Measurements from ENCODE around the gene CROCC2.

The CROCC2 gene

DNA sequence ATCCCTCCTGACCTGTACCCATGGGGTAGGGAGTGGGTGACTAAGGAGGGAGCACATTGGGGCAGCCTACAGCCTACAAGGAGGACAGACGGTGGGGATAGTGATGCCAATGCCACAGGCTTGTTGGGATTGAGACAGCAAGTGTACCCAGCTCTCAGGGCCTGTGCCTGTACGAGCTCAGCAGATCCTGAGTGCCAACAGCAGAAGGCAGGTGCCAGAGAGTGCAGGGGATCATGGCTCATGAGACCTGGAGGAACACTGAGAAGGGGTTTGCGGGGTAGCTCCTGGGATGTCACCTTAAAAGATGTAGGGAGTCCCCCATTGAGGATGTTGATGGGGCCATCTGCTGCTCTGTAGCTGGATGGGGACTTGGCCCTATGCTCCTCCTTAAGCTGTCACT is 82.0 kb downstream of the CROCC2 start:
- no peak for DNase-seq (ENCODE audit: low read depth in 2 of 2)

DNA sequence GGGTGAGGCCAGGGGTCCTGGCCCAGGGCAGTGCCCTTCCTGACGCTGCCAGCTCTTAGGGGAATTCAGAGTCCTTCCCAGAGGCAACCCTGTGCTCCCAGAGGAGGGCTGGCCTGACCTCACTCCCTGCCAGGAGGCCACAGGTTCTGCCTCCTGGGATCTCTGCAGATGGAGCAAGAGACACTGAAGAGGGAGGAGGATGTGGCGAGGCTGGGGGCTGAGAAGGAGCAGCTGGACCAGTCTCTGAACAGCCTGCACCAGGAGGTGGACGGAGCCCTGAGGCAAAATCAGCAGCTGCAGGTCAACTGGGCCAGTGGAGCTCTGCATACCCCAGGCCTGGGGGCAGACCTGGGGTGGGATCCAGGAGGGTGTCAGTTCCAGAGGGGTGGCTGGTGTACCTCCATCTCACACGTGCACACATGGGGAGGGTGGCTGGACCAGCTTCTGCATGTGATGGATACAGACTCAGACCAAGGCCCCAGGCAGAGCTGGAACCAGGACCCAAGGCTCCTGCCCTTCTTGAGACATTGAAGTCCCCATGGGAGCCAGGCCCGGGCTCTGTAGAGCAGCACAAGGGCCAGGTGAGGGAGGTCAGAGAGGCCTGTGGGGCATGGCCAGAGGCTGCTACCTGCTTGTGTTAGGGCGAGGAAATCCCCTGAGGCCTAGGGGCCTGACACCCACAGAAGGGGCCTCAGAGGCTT is 82.6 kb downstream of the CROCC2 start:
- no peak for DNase-seq (ENCODE audit: low read depth in 2 of 2)

DNA sequence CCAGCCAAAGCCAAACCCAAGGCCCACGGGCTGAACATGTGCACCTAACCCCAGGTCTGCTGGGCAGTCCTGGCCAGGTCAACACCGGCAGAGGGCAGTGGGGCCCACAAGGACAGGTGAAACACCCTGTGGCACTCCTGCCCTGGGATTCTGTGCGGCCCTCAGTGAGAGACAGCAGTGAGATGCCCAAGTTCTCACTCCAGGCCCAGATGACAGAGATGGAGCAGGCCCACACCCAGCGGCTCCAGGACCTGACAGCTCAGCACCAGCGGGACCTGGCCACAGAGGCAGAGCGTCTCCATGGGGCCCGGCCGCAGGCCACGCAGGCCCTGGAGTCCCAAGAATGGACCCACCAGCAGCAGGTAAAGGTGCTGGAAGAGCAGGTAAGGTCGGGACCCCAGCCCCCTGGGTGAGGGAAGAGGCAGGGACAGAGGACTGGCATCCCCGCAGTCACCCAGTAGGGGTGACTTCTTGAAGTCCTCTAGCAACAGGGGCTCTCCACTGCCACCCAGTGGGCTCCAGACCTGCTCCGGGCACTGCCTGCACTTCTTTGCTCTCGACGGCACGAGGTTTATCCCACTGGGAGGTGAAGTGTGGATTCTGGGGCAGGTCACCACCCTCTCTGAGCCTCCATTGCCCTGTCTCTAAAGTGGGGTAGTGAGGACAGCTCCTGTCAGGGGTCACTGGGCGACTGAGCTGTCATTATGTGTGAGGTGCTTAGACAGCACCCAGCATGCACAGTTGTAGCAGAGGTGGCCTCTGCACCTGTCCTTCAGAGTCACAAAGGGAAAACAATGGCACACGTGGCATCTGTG is 83.5 kb downstream of the CROCC2 start:
- DNase-seq (ENCODE audit: low read depth in 2 of 2): no peak

GRCh38 chr2:240990266-240990529 is 84.1 kb downstream of the CROCC2 start:
- DNase-seq (ENCODE audit: low read depth in 2 of 2): no peak

GRCh38 chr2:240990726-240991377 is 84.7 kb downstream of the CROCC2 start:
- no peak for DNase-seq (ENCODE audit: low read depth in 2 of 2)

- DNase-seq (ENCODE audit: low read depth in 2 of 2): no peak
Measured at GRCh38 chr2:240991378-240992263, 85.5 kb downstream of the CROCC2 start.

GRCh38 chr2:240992572-240993291 is 86.6 kb downstream of the CROCC2 start:
- no peak for DNase-seq (ENCODE audit: low read depth in 2 of 2)

DNA sequence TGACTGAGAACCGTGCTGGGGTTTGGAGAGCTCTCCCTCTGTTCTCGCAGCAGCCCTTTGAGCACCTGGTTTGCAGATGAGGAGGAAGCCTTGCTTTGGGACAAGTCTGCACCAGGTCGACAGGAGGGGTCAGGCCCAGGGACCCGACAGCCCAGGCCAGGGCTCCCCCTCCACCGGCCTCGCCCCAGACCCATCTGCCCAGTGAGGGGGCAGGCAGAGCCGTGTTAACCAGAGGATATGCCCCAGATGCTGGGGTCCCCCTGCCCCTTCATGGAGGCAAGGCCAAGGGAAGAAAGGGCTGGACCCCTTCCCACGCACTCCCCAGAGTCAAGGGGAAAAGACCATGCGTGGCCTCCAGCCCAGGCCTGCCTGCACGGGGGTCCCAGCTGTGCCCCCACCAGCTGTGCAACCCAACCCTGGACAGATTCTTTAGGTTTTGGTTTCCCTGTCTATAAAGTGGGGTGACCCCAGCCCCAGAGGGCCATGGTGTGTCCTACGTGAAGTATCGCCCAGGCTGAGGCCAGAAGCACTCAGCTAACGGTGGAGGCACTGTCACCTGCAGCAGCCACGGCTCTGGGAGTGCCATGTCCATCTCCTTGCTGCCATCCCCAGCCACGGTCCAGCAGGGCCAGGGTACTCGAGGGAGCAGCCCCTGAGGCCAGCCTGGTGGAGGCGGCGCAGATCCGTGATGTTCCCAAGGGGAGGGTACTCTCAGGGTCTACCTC is 87.5 kb downstream of the CROCC2 start:
- DNase-seq (ENCODE audit: low read depth in 2 of 2): no peak

- no peak for DNase-seq (ENCODE audit: low read depth in 2 of 2)
Measured at GRCh38 chr2:240994171-240994896, 88.2 kb downstream of the CROCC2 start.

- DNase-seq (ENCODE audit: low read depth in 2 of 2): no peak
Measured at GRCh38 chr2:240995041-240996021, 89.2 kb downstream of the CROCC2 start.

- no peak for DNase-seq (ENCODE audit: low read depth in 2 of 2)
Measured at GRCh38 chr2:240996161-240996833, 90.2 kb downstream of the CROCC2 start.

GRCh38 chr2:240996834-240997140 is 90.7 kb downstream of the CROCC2 start:
- DNase-seq (ENCODE audit: low read depth in 2 of 2): no peak

DNA sequence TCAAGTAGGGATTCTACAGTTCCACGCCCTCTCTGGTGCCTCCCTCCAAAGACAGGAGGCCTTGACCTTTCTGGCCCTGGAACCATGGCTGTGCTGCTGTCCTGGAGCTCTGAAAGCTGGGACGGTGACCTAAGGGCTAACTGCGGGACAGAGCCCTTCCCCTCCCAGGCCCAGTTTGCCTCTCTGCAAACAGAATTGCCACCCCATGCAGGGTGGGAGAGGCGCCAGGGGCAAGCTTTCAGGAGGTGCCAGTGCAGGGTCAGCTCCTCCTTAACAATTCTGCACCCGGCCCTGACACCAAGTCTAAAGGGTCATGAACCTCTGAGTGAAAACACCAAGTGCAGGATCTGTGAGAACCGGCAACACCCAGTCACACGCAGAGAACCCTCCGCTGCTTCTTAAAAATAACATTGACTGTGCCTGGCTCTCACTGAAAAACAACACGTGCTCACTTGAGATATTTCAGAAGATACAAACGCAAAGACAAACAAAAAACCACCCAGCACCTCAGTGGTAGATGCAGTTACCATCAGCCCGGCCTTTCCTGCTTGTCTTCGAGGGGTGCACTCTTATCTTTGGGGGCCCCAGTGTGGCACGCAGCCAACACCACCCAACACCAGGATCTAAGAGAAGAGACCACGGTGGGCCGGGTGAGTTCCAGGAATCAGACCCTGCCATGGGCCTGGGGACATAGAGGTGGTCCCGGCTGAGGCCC is 91.2 kb downstream of the CROCC2 start:
- DNase-seq (ENCODE audit: low read depth in 2 of 2): no peak

DNA sequence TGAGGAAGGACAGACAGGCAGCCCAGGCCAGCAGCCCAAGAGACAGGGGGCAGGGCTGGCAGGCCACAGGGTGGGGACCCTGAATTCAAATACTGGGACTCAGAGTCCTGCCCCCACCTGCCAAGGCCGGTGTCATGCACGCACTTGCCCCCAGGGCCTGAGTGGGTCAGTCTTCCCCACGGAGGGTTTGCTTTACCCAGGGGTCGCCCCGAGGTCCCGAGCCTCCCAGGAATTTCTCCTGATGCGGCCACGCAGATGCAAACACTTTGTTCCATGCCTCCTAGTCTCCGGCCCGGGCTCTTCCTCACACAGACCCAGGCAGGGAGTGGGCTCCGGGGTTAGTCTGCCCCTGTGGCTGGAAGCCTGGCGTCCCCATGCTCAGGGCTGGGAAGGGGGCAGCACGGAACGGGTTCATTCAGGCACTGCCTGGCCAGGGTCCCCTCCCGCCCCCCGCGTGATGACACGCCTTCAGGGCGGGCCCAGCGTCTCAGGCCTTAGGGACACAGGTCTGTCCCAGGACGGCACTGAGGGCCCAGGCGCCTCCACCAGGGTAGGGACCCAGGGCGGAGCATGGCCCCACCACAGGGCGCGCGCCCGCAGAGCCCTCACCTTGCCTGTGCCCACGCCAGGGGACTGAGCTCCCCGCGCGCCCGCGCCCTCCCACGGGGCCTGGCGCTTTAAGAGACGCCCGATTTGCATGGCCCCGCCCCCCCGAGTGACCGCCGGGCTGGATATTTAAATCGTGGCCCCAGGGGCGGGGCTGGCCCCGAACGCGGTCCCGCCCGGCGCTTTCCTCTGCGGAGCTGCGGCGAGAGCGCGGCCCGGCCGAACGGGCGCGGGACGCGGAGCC is 91.9 kb downstream of the CROCC2 start, which contains the start of gene SNED1:
TSS of gene SNED1 (plus strand) at position 763 of the 850 bp plus-strand sequence. CDS start 220 bp downstream, outside the sequence.
- peak; percentile 30 to 54 for DNase-seq (ENCODE audit: low read depth in 2 of 2)

- DNase-seq (ENCODE audit: low read depth in 2 of 2): no peak
Measured at GRCh38 chr2:240998706-240998994, 92.5 kb downstream of the CROCC2 start.

- no peak for DNase-seq (ENCODE audit: low read depth in 2 of 2)
Measured at GRCh38 chr2:240998995-240999791, 93.1 kb downstream of the CROCC2 start.

Measured in stimulated activated CD4-positive, alpha-beta T cell treated with anti-CD3 and anti-CD28 coated beads, Interleukin-4, amount 100 ng/mL, for 48 hours (primary cell).